GM10248 (cell line): ENCODE results near the gene CROT.
A peak's percentile ranks its signal among the peaks of the same experiment; 100 is the strongest.

ENCODE experiments used
- CTCF ChIA-PET: fragments of 300-600 bp; sonication (Branson Sonifier 250); formaldehyde crosslinking; extraction: SDS; loops from one replicate; lab custom pipeline; 2021; ENCODE audit warnings: antibody characterized with exemption; lab: Yijun Ruan, JAX
- POLR2A ChIA-PET: fragments of 350-650 bp; sonication (Branson Sonifier 250); formaldehyde crosslinking; extraction: SDS; loops from one replicate; lab custom pipeline; 2020; ENCODE audit warnings: antibody characterized with exemption; lab: Yijun Ruan, JAX
- DNase-seq: peaks from one replicate; pipeline ENCODE4 v3.0.0; 2012; ENCODE audit errors: extremely low spot score
- CTCF ChIP-seq: IDR thresholded peaks from 2 replicates; pipeline ENCODE4 v1.5.1; 2012; ENCODE audit warnings: mild to moderate bottlenecking, low read depth; ENCODE audit errors: extremely low read depth, missing control alignments, control extremely low read depth

Gene CROT

GRCh38 chr7:87345166-87345927 lies at the start of gene CROT:
TSS of gene CROT (plus strand) at chr7:87345664. CDS start at chr7:87349069, 3,405 bp downstream.
- peak; percentile 95 for DNase-seq
- TF ChIP-seq CTCF = no peak
- CTCF ChIA-PET = interaction anchor here (1.0 to 2.9 kb wide), 7 partner anchors 8 to 90 kb away, joined by 3 to 9 read pairs (median 3); no protein-coding TSS in a partner anchor
- POLR2A ChIA-PET = interaction anchor here (1.1 kb wide), 1 partner anchor 15 kb away, joined by 3 read pairs; no protein-coding TSS in a partner anchor

GRCh38 chr7:87300756-87301155 lies 44.7 kb upstream of the CROT start:
- ChIA-PET CTCF (interaction anchor here (1.2 to 2.4 kb wide), 2 partner anchors 11 to 41 kb away, joined by 3 to 7 read pairs; no protein-coding TSS in a partner anchor), POLR2A (no interaction called here)
- no peak for TF ChIP-seq CTCF
- DNase-seq = no peak

GRCh38 chr7:87310790-87311419 lies 34.6 kb upstream of the CROT start:
- no peak for DNase-seq
- CTCF ChIA-PET = interaction anchor here (12.2 kb wide), 1 partner anchor 103 kb away, joined by 281 read pairs; no protein-coding TSS in a partner anchor
- TF ChIP-seq CTCF = no peak
- POLR2A ChIA-PET = no interaction called here

GRCh38 chr7:87312215-87312865 lies 33.1 kb upstream of the CROT start:
- POLR2A ChIA-PET = no interaction called here
- peak; percentile 98 for TF ChIP-seq CTCF
- DNase-seq = peak; percentile 62
- CTCF ChIA-PET = interaction anchor here (0.6 to 12.2 kb wide), 23 partner anchors 9 to 574 kb away, joined by 3 to 281 read pairs (median 4); no protein-coding TSS in a partner anchor

- ChIA-PET POLR2A (no interaction called here), CTCF (interaction anchor here (0.9 to 12.2 kb wide), 6 partner anchors 10 to 796 kb away, joined by 3 to 281 read pairs (median 6); no protein-coding TSS in a partner anchor)
- TF ChIP-seq CTCF = no peak
- DNase-seq = peak; percentile 22
Measured at GRCh38 chr7:87316097-87316700, 29.3 kb upstream of the CROT start.
